ENCODE results near the gene KNTC1. TPM values are rescaled to one million over a fixed set of nuclear protein-coding genes. Genes with fewer than 3 reads are reported as not detected.
"Not testable (repeated sequence)": the region's sequence is repeated elsewhere in the genome, so short reads cannot be mapped to it uniquely, and the experiment has no call there.

KNTC1 gene, protein sequence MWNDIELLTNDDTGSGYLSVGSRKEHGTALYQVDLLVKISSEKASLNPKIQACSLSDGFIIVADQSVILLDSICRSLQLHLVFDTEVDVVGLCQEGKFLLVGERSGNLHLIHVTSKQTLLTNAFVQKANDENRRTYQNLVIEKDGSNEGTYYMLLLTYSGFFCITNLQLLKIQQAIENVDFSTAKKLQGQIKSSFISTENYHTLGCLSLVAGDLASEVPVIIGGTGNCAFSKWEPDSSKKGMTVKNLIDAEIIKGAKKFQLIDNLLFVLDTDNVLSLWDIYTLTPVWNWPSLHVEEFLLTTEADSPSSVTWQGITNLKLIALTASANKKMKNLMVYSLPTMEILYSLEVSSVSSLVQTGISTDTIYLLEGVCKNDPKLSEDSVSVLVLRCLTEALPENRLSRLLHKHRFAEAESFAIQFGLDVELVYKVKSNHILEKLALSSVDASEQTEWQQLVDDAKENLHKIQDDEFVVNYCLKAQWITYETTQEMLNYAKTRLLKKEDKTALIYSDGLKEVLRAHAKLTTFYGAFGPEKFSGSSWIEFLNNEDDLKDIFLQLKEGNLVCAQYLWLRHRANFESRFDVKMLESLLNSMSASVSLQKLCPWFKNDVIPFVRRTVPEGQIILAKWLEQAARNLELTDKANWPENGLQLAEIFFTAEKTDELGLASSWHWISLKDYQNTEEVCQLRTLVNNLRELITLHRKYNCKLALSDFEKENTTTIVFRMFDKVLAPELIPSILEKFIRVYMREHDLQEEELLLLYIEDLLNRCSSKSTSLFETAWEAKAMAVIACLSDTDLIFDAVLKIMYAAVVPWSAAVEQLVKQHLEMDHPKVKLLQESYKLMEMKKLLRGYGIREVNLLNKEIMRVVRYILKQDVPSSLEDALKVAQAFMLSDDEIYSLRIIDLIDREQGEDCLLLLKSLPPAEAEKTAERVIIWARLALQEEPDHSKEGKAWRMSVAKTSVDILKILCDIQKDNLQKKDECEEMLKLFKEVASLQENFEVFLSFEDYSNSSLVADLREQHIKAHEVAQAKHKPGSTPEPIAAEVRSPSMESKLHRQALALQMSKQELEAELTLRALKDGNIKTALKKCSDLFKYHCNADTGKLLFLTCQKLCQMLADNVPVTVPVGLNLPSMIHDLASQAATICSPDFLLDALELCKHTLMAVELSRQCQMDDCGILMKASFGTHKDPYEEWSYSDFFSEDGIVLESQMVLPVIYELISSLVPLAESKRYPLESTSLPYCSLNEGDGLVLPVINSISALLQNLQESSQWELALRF (N-terminal part only)
- total RNA-seq, result 121 and 122 TPM in 2 replicates

DNA sequence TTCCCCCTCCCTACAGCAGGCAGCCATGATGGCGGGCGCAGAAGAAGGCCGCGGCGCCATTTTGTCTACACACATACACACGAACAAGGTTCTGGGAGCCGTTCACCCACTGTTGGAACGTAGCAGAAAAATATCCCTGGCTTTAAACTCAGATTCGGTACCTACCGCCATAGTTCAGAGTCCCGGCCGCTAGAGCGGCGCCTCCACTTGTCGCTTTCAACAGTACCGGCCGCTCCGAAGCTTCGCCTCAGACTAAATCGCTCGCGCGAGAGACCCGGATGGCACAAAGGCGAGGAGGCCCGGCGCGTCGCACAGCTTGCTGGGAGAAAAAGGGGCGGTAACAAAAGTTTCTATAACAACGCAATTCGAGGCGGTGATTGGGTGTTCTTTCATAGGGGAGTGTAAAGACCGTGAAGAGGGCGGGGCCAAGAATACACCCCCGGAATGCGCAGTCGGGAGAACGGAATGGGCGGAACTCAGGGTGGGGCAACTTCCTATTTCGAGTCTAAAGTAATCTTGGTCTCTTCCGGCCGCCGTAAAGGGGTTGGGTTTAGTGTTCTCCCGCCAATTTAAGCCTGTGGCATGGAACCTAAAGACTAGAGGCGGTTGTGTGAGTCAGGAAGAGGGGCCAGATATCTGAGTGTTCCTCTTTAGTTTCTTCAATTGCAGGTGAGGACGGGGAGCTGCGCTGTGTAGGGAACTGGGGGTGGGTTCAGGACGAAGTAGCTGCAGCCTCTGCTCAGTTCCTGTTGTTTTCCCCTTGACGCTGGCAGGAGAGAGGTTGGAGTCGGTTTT is at the start of gene KNTC1, which contains the start of gene RSRC2:
Gene KNTC1 (plus strand): TSS at position 567 of the 795 bp plus-strand sequence. CDS start 2,815 bp downstream, outside the sequence.
Gene RSRC2 (minus strand): TSS at position 254 of the 795 bp plus-strand sequence. CDS start 83 bp downstream, at position 171.
- Mint-ChIP-seq H3K9me3 (no peaks in the 10 kb centered on the region), H3K27me3 (ENCODE audit: low read depth) (no peaks in the 10 kb centered on the region), H3K27ac (no peak within 1 kb of the TSS), H3K36me3 (ENCODE audit: low read depth) (peaks cover 55% of the 10 kb centered on the region), H3K4me1 (ENCODE audit: low read depth) (peaks cover 35% of the 10 kb centered on the region), H3K4me3 (ENCODE audit: low read depth) (no peak within 1 kb of the TSS)
- intact Hi-C loops (cut with micrococcal nuclease), result loop anchor here (1.0 to 10.0 kb wide), 6 partner anchors 26 to 448 kb away; partner anchors contain the start of genes DENR, DIABLO, OGFOD2 and VPS33A
- peak; percentile 99 for DNase-seq (ENCODE audit: low spot score)

DNA sequence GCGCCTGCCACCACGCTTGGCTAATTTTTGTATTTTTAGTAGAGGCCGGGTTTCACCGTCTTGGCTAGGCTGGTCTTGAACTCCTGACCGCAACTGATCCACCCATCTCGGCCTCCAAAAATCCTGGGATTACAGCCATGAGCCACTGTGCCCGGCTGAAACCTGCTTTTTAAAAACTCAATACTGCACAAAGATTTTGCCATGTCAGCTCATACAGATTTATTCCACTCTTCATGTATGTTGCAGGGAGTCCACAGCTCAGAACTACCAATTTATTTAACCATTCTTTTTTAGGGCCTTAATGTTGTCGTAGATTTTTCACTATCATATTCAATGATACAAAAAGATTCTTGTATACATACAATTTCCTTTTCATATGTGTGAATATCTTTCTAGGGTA is 46.3 kb upstream of the KNTC1 start:
- H3K4me3 Mint-ChIP-seq (ENCODE audit: low read depth), result no peak overlapping the region
- no peak overlapping the region for H3K27ac Mint-ChIP-seq
- H3K9me3 Mint-ChIP-seq, result no peaks in the 10 kb centered on the region
- no peak for DNase-seq (ENCODE audit: low spot score)
- peaks cover 81% of the 10 kb centered on the region for H3K36me3 Mint-ChIP-seq (ENCODE audit: low read depth)
- intact Hi-C loops (cut with micrococcal nuclease), result no loop called here
- no peaks in the 10 kb centered on the region for H3K27me3 Mint-ChIP-seq (ENCODE audit: low read depth)
- H3K4me1 Mint-ChIP-seq (ENCODE audit: low read depth), result peaks cover 6% of the 10 kb centered on the region

DNA sequence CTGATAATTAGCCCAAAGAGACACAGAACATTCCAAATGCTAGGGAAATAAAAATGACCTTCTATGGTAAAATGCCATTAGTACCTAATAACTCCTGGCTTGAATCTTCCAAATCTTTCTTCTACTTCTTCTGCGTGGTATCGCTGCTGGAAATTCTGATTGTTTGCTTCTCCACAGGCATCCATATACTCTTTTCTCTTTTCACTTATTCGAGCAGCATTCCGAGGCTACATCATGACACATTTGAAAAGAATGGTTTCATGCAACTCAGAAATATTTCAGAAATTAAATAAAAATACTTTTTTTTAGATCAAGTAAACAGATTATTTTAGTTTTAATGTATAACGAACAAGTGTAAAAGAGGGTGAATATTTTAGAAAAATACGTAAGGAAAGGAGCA is 45.2 kb upstream of the KNTC1 start:
- H3K27ac Mint-ChIP-seq, result no peak overlapping the region
- DNase-seq (ENCODE audit: low spot score), result no peak
- intact Hi-C loops (cut with micrococcal nuclease), result no loop called here
- peaks cover 79% of the 10 kb centered on the region for H3K36me3 Mint-ChIP-seq (ENCODE audit: low read depth)
- peaks cover 4% of the 10 kb centered on the region for H3K4me1 Mint-ChIP-seq (ENCODE audit: low read depth)
- H3K9me3 Mint-ChIP-seq, result no peaks in the 10 kb centered on the region
- no peaks in the 10 kb centered on the region for H3K27me3 Mint-ChIP-seq (ENCODE audit: low read depth)
- H3K4me3 Mint-ChIP-seq (ENCODE audit: low read depth), result no peak overlapping the region

GRCh38 chr12:122483969-122484368 is 43.1 kb upstream of the KNTC1 start:
- Mint-ChIP-seq H3K4me3 (ENCODE audit: low read depth) (no peak overlapping the region), H3K4me1 (ENCODE audit: low read depth) (peaks cover 4% of the 10 kb centered on the region), H3K9me3 (no peaks in the 10 kb centered on the region), H3K27me3 (ENCODE audit: low read depth) (no peaks in the 10 kb centered on the region), H3K27ac (no peak overlapping the region), H3K36me3 (ENCODE audit: low read depth) (peaks cover 73% of the 10 kb centered on the region)
- peak; percentile 3 for DNase-seq (ENCODE audit: low spot score)
- intact Hi-C loops (cut with micrococcal nuclease), result no loop called here

DNA sequence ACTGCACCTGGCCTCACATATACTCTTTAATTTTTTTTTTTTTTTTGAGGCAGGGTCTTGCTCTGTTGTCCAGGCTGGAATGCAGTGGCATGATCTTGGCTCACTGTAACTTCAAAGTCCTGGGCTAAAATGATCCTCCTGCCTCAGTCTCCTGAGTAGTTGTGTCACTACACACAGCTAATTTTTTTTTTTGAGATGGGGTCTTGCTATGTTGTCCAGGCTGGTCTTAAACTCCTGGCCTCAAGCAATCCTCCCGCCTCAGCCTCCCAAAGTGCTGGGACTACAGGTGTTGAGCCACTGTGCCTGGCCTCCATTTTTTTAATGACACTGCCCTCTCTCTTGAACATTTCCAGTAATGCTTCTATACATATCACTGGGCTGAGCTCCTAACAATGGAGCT is 42.7 kb upstream of the KNTC1 start:
- H3K27me3 Mint-ChIP-seq (ENCODE audit: low read depth); H3K9me3 Mint-ChIP-seq; H3K4me1 Mint-ChIP-seq (ENCODE audit: low read depth); intact Hi-C loops (cut with micrococcal nuclease); H3K4me3 Mint-ChIP-seq (ENCODE audit: low read depth): not testable (repeated sequence)
- H3K36me3 Mint-ChIP-seq (ENCODE audit: low read depth), result peaks cover 73% of the 10 kb centered on the region
- DNase-seq (ENCODE audit: low spot score), result peak; percentile 0
- peak overlapping the region; percentile 35 for H3K27ac Mint-ChIP-seq

DNA sequence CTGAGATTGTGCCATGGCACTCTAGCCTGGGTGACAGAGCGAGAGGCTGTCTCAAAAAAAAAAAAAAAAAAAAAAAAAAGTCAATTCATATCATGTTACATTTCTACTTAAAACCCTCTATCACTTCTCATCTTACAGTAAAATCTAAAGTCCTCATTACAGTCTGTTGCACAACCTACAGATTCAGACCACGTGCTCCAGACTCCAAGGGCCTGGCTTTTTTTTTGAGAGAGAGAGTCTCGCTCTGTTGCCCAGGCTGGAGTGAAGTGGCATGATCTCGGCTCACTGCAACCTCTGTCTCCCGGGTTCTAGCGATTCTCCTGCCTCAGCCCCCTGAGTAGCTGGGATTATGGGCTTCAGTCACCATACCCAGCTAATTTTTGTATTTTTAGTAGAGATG is 40.7 kb upstream of the KNTC1 start:
- H3K4me3 Mint-ChIP-seq (ENCODE audit: low read depth); DNase-seq (ENCODE audit: low spot score); H3K4me1 Mint-ChIP-seq (ENCODE audit: low read depth); H3K27me3 Mint-ChIP-seq (ENCODE audit: low read depth); H3K9me3 Mint-ChIP-seq; H3K27ac Mint-ChIP-seq; intact Hi-C loops (cut with micrococcal nuclease): not testable (repeated sequence)
- peaks cover 75% of the 10 kb centered on the region for H3K36me3 Mint-ChIP-seq (ENCODE audit: low read depth)

GRCh38 chr12:122486805-122487426 is 40.1 kb upstream of the KNTC1 start:
- Mint-ChIP-seq H3K9me3 (no peaks in the 10 kb centered on the region), H3K4me3 (ENCODE audit: low read depth) (no peak overlapping the region), H3K4me1 (ENCODE audit: low read depth) (peaks cover 7% of the 10 kb centered on the region), H3K27me3 (ENCODE audit: low read depth) (no peaks in the 10 kb centered on the region), H3K36me3 (ENCODE audit: low read depth) (peaks cover 74% of the 10 kb centered on the region), H3K27ac (peak overlapping the region; percentile 4)
- DNase-seq (ENCODE audit: low spot score), result no peak
- intact Hi-C loops (cut with micrococcal nuclease), result no loop called here

DNA sequence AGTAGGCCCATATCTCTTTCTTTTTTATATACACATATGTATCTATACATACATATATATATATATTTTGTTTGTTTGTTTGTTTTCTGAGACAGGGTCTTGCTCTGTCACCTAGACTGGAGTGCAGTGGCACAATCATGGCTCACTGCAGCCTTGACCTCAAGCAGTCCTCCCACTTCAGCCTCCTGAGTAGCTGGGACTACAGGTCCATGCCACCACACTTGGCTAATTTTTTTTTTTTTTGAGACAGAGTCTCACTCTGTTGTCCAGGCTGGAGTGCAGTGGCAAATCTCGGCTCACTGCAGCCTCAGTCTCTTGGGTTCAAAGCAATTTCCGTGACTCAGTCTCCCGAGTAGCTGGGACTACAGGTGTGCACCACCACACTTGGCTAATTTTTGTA is 39.2 kb upstream of the KNTC1 start:
- H3K4me1 Mint-ChIP-seq (ENCODE audit: low read depth); H3K27ac Mint-ChIP-seq; H3K27me3 Mint-ChIP-seq (ENCODE audit: low read depth); DNase-seq (ENCODE audit: low spot score); intact Hi-C loops (cut with micrococcal nuclease); H3K9me3 Mint-ChIP-seq; H3K4me3 Mint-ChIP-seq (ENCODE audit: low read depth): not testable (repeated sequence)
- peaks cover 78% of the 10 kb centered on the region for H3K36me3 Mint-ChIP-seq (ENCODE audit: low read depth)

DNA sequence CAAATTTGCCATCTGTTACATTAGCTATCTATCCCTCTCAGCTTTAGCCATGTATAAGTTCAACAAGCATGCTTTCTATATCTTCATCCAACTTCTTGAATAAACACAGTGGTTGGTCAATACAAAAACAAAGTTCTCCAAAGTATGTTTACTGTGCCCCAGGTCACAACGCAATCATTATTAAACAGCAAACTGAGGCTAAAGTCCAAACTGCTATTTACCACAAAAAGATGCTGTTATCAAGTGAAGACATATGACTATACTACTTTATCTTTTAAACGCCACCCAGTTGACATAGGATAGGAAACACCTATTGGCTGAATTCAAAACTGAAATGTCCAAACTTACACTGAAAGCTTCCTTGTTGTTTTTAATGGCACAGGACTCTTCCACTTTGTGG is 38.0 kb upstream of the KNTC1 start:
- Mint-ChIP-seq H3K27me3 (ENCODE audit: low read depth) (no peaks in the 10 kb centered on the region), H3K36me3 (ENCODE audit: low read depth) (peaks cover 71% of the 10 kb centered on the region)

GRCh38 chr12:122491991-122492390 is 35.1 kb upstream of the KNTC1 start:
- Mint-ChIP-seq H3K4me3 (ENCODE audit: low read depth) (no peak overlapping the region), H3K27me3 (ENCODE audit: low read depth) (no peaks in the 10 kb centered on the region), H3K36me3 (ENCODE audit: low read depth) (peaks cover 60% of the 10 kb centered on the region), H3K9me3 (no peaks in the 10 kb centered on the region), H3K4me1 (ENCODE audit: low read depth) (peaks cover 11% of the 10 kb centered on the region), H3K27ac (peak overlapping the region; percentile 33)
- intact Hi-C loops (cut with micrococcal nuclease), result no loop called here
- no peak for DNase-seq (ENCODE audit: low spot score)

More for the DNA sequence above, 38.0 kb upstream of the KNTC1 start:
- intact Hi-C loops (cut with micrococcal nuclease), result no loop called here
- no peak overlapping the region for H3K27ac Mint-ChIP-seq
- no peak for DNase-seq (ENCODE audit: low spot score)
- peaks cover 9% of the 10 kb centered on the region for H3K4me1 Mint-ChIP-seq (ENCODE audit: low read depth)
- no peaks in the 10 kb centered on the region for H3K9me3 Mint-ChIP-seq
- no peak overlapping the region for H3K4me3 Mint-ChIP-seq (ENCODE audit: low read depth)

- H3K27me3 Mint-ChIP-seq (ENCODE audit: low read depth); intact Hi-C loops (cut with micrococcal nuclease); H3K4me3 Mint-ChIP-seq (ENCODE audit: low read depth); DNase-seq (ENCODE audit: low spot score); H3K9me3 Mint-ChIP-seq; H3K27ac Mint-ChIP-seq: not testable (repeated sequence)
- peaks cover 52% of the 10 kb centered on the region for H3K36me3 Mint-ChIP-seq (ENCODE audit: low read depth)
- H3K4me1 Mint-ChIP-seq (ENCODE audit: low read depth), result peaks cover 11% of the 10 kb centered on the region
These were observed 33.8 kb upstream of the KNTC1 start for GRCh38 chr12:122493222-122493621.
